Heart right ventricle (tissue), 16 donors: ENCODE measurements around the gene RCBTB2. TPM values are rescaled to one million over a fixed set of nuclear protein-coding genes. Genes with fewer than 3 reads are reported as not detected.

Source experiments
- ATAC-seq, 8 donors: fragments of 200-7000 bp; cut with Tn5 transposase; one replicate each; pipeline ENCODE4 v1.9.1; 2020; ENCODE audit warnings: mild to moderate bottlenecking in 8 of 8, moderate library complexity in 8 of 8, moderate number of reproducible peaks in 1 of 8
- DNase-seq, 2 donors: peaks; one replicate each; pipeline ENCODE4 v3.0.0-alpha.2; 2020
- H3K27ac ChIP-seq, 10 donors: fragments of 200-600 bp; sonication (generic) in 2 of 10; one replicate each; pipeline versions ENCODE4 v1.5.0 to v1.8.0; 2020 to 2022; ENCODE audit warnings: mild to moderate bottlenecking in 3 of 10
- H3K27me3 ChIP-seq, 7 donors: fragments of 200-600 bp; one replicate each; pipeline ENCODE4 v1.8.0; 2021 to 2022; ENCODE audit warnings: mild to moderate bottlenecking in 2 of 7
- H3K36me3 ChIP-seq, 9 donors: fragments of 200-600 bp; sonication (generic) in 1 of 9; one replicate each; pipeline versions ENCODE4 v1.5.0 to v1.8.0; 2020 to 2022; ENCODE audit warnings: mild to moderate bottlenecking in 2 of 9
- H3K4me1 ChIP-seq, 9 donors: fragments of 200-600 bp; sonication (generic) in 1 of 9; one replicate each; pipeline versions ENCODE4 v1.5.0 to v1.8.0; 2020 to 2022; ENCODE audit warnings: mild to moderate bottlenecking in 4 of 9
- H3K4me3 ChIP-seq, 10 donors: fragments of 200-600 bp; sonication (generic) in 2 of 10; one replicate each; pipeline versions ENCODE4 v1.5.0 to v1.8.0; 2020 to 2022; ENCODE audit warnings: mild to moderate bottlenecking in 7 of 10, moderate library complexity in 2 of 10
- H3K9me3 ChIP-seq, 11 donors: fragments of 200-600 bp in 10 of 11; sonication (generic) in 2 of 11; one replicate each; pipeline versions ENCODE4 v1.5.0 to v1.8.0; 2013 to 2022; ENCODE audit warnings: mild to moderate bottlenecking in 2 of 11, control low read depth in 1 of 11, moderate library complexity in 1 of 11
- WGBS, 2 donors: extraction: QIAGEN DNeasy Blood & Tissue Kit; methylation state at CpG; one replicate each; pipeline ENCODE4 v1.1.7; 2013; ENCODE audit warnings: inconsistent platforms in 1 of 2; 5-methylcytosine and 5-hydroxymethylcytosine counted together
- intact Hi-C, 10 donors: fragments of 100-400 bp; cut with DNase I; formaldehyde crosslinking; loops; one replicate each; pipeline versions ENCODE4 v1.11.1 to v1.14.2; 2022
- polyA plus RNA-seq, 2 donors: library from polyadenylated mRNA; stranded (reverse); fragments of 200-250 nt; gene quantifications; one replicate each; pipeline ENCODE4 v1.2.3, GENCODE V29; 2013
- total RNA-seq, 10 donors: library from RNA; stranded (reverse); fragmentation: NEBNext Ultra II Directional in 3 of 10; extraction: Animal tissue kit (Norgen Biotek cat#: 25700) in 3 of 10; gene quantifications; one replicate each; pipeline versions ENCODE4 v1.2.1 to v1.2.4, GENCODE V29; 2021 to 2023
- TF ChIP-seq, protein P1 (sequence below), 9 donors: fragments of 200-600 bp; sonication (generic) in 2 of 9; IDR thresholded peaks; one replicate each; pipeline versions ENCODE4 v1.5.0 to v1.8.0; 2021 to 2022; ENCODE audit warnings: antibody characterized with exemption in 9 of 9, mild to moderate bottlenecking in 5 of 9, moderate library complexity in 1 of 9
- donor health status: Arrhythmogenic right ventricular cardiomyopathy.
- donor health status: ischemic (EF 13 %, LVEDD 7.1; RV severe dilation, severe dysfunction).
- donor health status: healthy with polysubstance abuse.
- donor health status: DM: no; HTN: yes; CAD: no.
- donor health status: DM: no; HTN: no; CAD: no.
- donor health status: ischemic (EF 25% LVEDD 6.9; RV normal size, moderate dysfunction).
- donor health status: ischemic (EF 25% LVEDD 5.7; RV mildly dilated, moderate dysfunction).
- donor health status: healthy.
- donor health status: DM: yes; HTN: yes; CAD: no.
- donor health status: Ischemic cardiomyopathy.
- donor health status: ischemic (EF 35%, LVEDD 5.7; RV mildly dilated, moderate dysfunction).
- donor health status: nonischemic (EF 11% LVEDD 7.7; RV severe dilation, severe dysfunction).
- donor health status: DM: yes; HTN: yes; CAD: no.
- donor health status: PGD.
- donor health status: ischemic (EF 29% LVEDD 5.4; RV normal size, mild dysfunction).
- donor health status: nonischemic (EF 23%, LVEDD 6.1; RV moderate dilation, normal function).

Gene RCBTB2
- total and polyA plus RNA-seq, 12 donors = 4.9 to 22.9 (median 12.2) TPM

GRCh38 chr13:48476686-48477085 lies 56.2 kb downstream of the RCBTB2 start:
- WGBS, 2 donors = 64 to 65% methylated on average over 4 of the region's 4 CpGs

GRCh38 chr13:48476215-48476614 lies 56.7 kb downstream of the RCBTB2 start:
- peak in 2 of 8 donors; percentile 55 to 61 for ATAC-seq
- DNase-seq = no peak
- H3K4me3 ChIP-seq = peak overlapping the region in 4 of 10 donors; percentile 0 to 35 (median 6)
- H3K27ac ChIP-seq = peak overlapping the region in 4 of 10 donors; percentile 10 to 74 (median 30)
- no peaks in the 10 kb centered on the region for H3K27me3 ChIP-seq
- peaks cover 0 to 27% (median 0%) of the 10 kb centered on the region in 9 donors for H3K4me1 ChIP-seq
- TF ChIP-seq, protein P1, sequence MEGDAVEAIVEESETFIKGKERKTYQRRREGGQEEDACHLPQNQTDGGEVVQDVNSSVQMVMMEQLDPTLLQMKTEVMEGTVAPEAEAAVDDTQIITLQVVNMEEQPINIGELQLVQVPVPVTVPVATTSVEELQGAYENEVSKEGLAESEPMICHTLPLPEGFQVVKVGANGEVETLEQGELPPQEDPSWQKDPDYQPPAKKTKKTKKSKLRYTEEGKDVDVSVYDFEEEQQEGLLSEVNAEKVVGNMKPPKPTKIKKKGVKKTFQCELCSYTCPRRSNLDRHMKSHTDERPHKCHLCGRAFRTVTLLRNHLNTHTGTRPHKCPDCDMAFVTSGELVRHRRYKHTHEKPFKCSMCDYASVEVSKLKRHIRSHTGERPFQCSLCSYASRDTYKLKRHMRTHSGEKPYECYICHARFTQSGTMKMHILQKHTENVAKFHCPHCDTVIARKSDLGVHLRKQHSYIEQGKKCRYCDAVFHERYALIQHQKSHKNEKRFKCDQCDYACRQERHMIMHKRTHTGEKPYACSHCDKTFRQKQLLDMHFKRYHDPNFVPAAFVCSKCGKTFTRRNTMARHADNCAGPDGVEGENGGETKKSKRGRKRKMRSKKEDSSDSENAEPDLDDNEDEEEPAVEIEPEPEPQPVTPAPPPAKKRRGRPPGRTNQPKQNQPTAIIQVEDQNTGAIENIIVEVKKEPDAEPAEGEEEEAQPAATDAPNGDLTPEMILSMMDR (IDR thresholded peaks at IDR 0.05) = no peak
- intact Hi-C loops = no loop called here
- H3K36me3 ChIP-seq = peaks cover 0 to 73% (median 5%) of the 10 kb centered on the region in 9 donors
- H3K9me3 ChIP-seq = no peaks in the 10 kb centered on the region

More at GRCh38 chr13:48476686-48477085, 56.2 kb downstream of the RCBTB2 start:
- ATAC-seq (no peak), DNase-seq (no peak)
- Histone ChIP-seq H3K27ac (peak overlapping the region in 4 of 10 donors; percentile 10 to 74 (median 30)), H3K36me3 (peaks cover 0 to 77% (median 5%) of the 10 kb centered on the region in 9 donors), H3K9me3 (no peaks in the 10 kb centered on the region), H3K4me1 (peaks cover 0 to 27% (median 0%) of the 10 kb centered on the region in 9 donors), H3K27me3 (no peaks in the 10 kb centered on the region), H3K4me3 (peak overlapping the region in 4 of 10 donors; percentile 0 to 35 (median 6))
- intact Hi-C loops = no loop called here
- TF ChIP-seq, protein P1 (IDR thresholded peaks at IDR 0.05) = no peak

DNA sequence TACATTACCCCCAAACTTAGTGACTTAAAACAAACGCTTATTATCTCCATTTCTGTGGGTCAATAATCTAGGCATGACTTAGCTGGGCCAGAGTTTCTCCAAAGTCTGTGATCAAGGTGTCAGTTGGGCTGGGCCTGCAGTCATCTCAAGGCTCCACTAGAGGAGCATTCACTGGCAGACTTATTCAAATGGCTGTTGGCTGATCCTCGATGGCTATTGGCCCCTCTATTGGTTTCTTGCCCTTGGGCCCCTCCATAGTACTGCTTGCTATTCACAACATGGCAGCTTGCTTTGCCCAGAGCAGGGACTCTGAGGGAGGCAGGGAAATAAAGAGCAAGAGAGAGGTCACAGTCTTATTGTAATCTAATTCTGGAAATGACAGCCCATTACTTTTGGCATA lies 57.6 kb downstream of the RCBTB2 start:
- intact Hi-C loops = no loop called here
- no peaks in the 10 kb centered on the region for H3K9me3 ChIP-seq
- peaks cover 0 to 27% (median 0%) of the 10 kb centered on the region in 9 donors for H3K4me1 ChIP-seq
- ATAC-seq (no peak), DNase-seq (no peak)
- peaks cover 0 to 63% (median 5%) of the 10 kb centered on the region in 9 donors for H3K36me3 ChIP-seq
- 92 to 95% methylated on average over 2 of the region's 2 CpGs for WGBS, 2 donors
- TF ChIP-seq, protein P1 (IDR thresholded peaks at IDR 0.05) = no peak
- no peak overlapping the region for H3K4me3 ChIP-seq
- peak overlapping the region in 1 of 10 donors; percentile 74 for H3K27ac ChIP-seq
- H3K27me3 ChIP-seq = no peaks in the 10 kb centered on the region

DNA sequence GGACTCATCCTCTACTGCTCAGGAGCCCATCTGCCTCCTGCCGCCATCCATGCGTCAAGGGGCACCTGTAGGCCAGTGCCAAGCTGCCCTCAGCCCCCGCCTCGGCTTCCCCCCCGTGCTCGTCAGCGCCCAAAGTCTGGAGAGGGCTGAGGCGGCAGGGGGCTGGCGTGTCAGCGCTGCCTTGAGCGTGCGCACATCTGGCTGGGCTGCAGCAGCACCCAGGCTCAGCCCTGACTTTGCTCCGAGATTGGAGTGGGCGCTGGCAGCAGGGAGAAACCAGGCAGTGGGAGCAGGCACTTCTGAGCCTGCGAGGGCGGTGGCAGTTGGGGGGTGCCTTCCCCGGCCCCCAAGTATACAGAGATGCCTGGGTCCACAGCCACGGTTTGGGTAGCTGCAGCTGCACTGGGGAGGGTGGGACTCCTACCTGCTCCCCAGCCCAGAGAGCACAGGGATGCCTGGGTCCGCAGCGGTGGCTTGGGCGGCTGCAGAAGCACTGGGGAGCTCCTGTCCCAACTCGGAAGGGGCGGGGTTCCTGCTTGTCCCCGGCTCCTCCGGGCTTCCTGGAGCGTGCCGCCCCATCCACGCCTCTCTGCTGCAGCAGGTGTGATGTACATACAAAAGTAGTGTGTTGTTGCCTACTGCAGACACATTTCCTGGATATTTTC lies 75.2 kb downstream of the RCBTB2 start:
- peaks cover 0 to 99% (median 48%) of the 10 kb centered on the region in 9 donors for H3K36me3 ChIP-seq

More for the DNA sequence above, 75.2 kb downstream of the RCBTB2 start:
- intact Hi-C loops = no loop called here
- no peak overlapping the region for H3K4me3 ChIP-seq
- no peaks in the 10 kb centered on the region for H3K9me3 ChIP-seq
- peak in 1 of 2 donors; percentile 10 for DNase-seq
- TF ChIP-seq, protein P1 (IDR thresholded peaks at IDR 0.05) = no peak
- no peaks in the 10 kb centered on the region for H3K4me1 ChIP-seq
- ATAC-seq = peak in 2 of 8 donors; percentile 22 to 31
- no peaks in the 10 kb centered on the region for H3K27me3 ChIP-seq
- no peak overlapping the region for H3K27ac ChIP-seq
- WGBS, 2 donors = 93 to 95% methylated on average over 27 to 28 of the region's 28 CpGs
